Measurements from ENCODE around the gene HEMGN. TPM values are rescaled to one million over a fixed set of nuclear protein-coding genes. Genes with fewer than 3 reads are reported as not detected.

The HEMGN gene
- total and polyA plus RNA-seq, 2 of the 8 experiments (the other 6 are each of a cell fraction or from before 2014, with no cell fraction given): not detected

- H3K56ac ChIP-seq (replicated peaks; ENCODE audit: insufficient read length, low read depth, low read length): no peak overlapping the region
- TF ChIP-seq CEBPB (IDR thresholded peaks at IDR 0.05; ENCODE audit: low read depth, low read length) (no peak), EZH2 (IDR thresholded peaks at IDR 0.05; ENCODE audit: low read depth, low read length, severe bottlenecking) (peak; percentile 60), POLR2AphosphoS5 (IDR thresholded peaks at IDR 0.05; ENCODE audit: low read depth, low read length) (no peak), POLR2A (IDR thresholded peaks at IDR 0.05; ENCODE audit: control extremely low read depth in 1 of 2, low read depth in 2 of 2, low read length in 2 of 2) (no peak), YY1 (IDR thresholded peaks at IDR 0.05; ENCODE audit: low read depth, low read length) (peak; percentile 73), SP2 (IDR thresholded peaks at IDR 0.05; ENCODE audit: low read length) (no peak), RFX5 (IDR thresholded peaks at IDR 0.05; ENCODE audit: borderline replicate concordance, low read depth, low read length) (no peak), RNF2 (IDR thresholded peaks at IDR 0.05; ENCODE audit: borderline replicate concordance, low read depth, low read length, missing control alignments, poor library complexity, severe bottlenecking) (peak; percentile 82), SUZ12 (IDR thresholded peaks at IDR 0.05; ENCODE audit: low read length) (peak; percentile 65; the same call in 1 of the 2 replicates)
- TF ChIP-seq, protein P1, sequence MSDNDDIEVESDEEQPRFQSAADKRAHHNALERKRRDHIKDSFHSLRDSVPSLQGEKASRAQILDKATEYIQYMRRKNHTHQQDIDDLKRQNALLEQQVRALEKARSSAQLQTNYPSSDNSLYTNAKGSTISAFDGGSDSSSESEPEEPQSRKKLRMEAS (IDR thresholded peaks at IDR 0.05): peak; percentile 98
- TF ChIP-seq, protein P2, sequence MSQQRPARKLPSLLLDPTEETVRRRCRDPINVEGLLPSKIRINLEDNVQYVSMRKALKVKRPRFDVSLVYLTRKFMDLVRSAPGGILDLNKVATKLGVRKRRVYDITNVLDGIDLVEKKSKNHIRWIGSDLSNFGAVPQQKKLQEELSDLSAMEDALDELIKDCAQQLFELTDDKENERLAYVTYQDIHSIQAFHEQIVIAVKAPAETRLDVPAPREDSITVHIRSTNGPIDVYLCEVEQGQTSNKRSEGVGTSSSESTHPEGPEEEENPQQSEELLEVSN (IDR thresholded peaks at IDR 0.05): peak; percentile 97
- H2BK120ac ChIP-seq (replicated peaks; ENCODE audit: low read depth, low read length): peak overlapping the region; percentile 54
- H3K4me2 ChIP-seq (ENCODE audit: insufficient read depth in 1 of 2, low read depth in 2 of 2, low read length in 2 of 2): peak overlapping the region; percentile 55 to 94
- no peak overlapping the region for H2AK5ac ChIP-seq (ENCODE audit: low read depth, low read length)
- peaks cover 25 to 52% (median 43%) of the 10 kb centered on the region in 4 experiments for H3K27me3 ChIP-seq (replicated peaks in 1 of 4; ENCODE audit: control insufficient read depth in 3 of 4, extremely low read depth in 1 of 4, insufficient read depth in 3 of 4, low read length in 3 of 4)
- H3K36me3 ChIP-seq (ENCODE audit: control insufficient read depth in 2 of 4, insufficient read depth in 4 of 4, low read length in 3 of 4): no peaks in the 10 kb centered on the region
- peaks cover 6% of the 10 kb centered on the region; the same call in 1 of the 2 replicates for H3K79me1 ChIP-seq (ENCODE audit: low read depth, low read length)
- peaks cover 6 to 51% of the 10 kb centered on the region in 2 experiments for H3K79me2 ChIP-seq (ENCODE audit: control insufficient read depth in 1 of 2, insufficient read depth in 2 of 2, low read length in 2 of 2)
- H2BK20ac ChIP-seq (ENCODE audit: low read length): no peak overlapping the region
- peaks cover 26 to 31% of the 10 kb centered on the region in 2 experiments for H4K20me1 ChIP-seq (replicated peaks in 1 of 2; ENCODE audit: control insufficient read depth in 1 of 2, insufficient read depth in 2 of 2, low read length in 2 of 2)
- H2AFZ ChIP-seq (ENCODE audit: low read length): no peak overlapping the region
- no peak overlapping the region for H2BK15ac ChIP-seq (ENCODE audit: low read length)
- WGBS, 2 experiments (ENCODE audit: extremely low coverage in 1 of 2, insufficient coverage in 1 of 2, insufficient read length in 1 of 2, insufficient replicate concordance in 2 of 2, low coverage in 1 of 2, low lambda C conversion rate in 2 of 2, missing lambda C conversion rate in 1 of 2): 39% methylated on average over 36 of the region's 59 CpGs; no CpG with 5 or more reads in 1 of the 2 experiments
- H3K9me3 ChIP-seq (ENCODE audit: insufficient read depth in 2 of 2, low read depth in 1 of 2, low read length in 1 of 2): peaks cover 0 to 5% of the 10 kb centered on the region in 2 experiments; a peak in 1 of 4 replicates
- peak overlapping the region in 1 of 4 experiments; percentile 53; a peak in 1 of 7 replicates for H3K9ac ChIP-seq (replicated peaks in 1 of 4; ENCODE audit: extremely low read depth in 1 of 4, low read depth in 3 of 4, low read length in 3 of 4)
- H2BK5ac ChIP-seq (ENCODE audit: low read depth, low read length): no peak overlapping the region
- H3K18ac ChIP-seq (ENCODE audit: extremely low read depth, low read length): no peak overlapping the region; the same call in 1 of the 2 replicates
- peaks cover 12% of the 10 kb centered on the region; the same call in 1 of the 2 replicates for H3K23me2 ChIP-seq (ENCODE audit: low read depth, low read length)
- POLR2A ChIA-PET (ENCODE audit: partially characterized antibody): interaction anchor here (2.3 kb wide), 1 partner anchor 72 kb away, joined by 7 read pairs; the partner anchor contains the start of gene NANS
- peak in 1 of 2 experiments; percentile 53 for DNase-seq (ENCODE audit: low read depth in 1 of 2, low spot score in 2 of 2)
- no peak overlapping the region for H2BK12ac ChIP-seq (ENCODE audit: low read depth, low read length)
- H3K14ac ChIP-seq (ENCODE audit: insufficient read length): no peak overlapping the region
- peaks cover 0 to 7% (median 2%) of the 10 kb centered on the region in 4 experiments; a peak in 2 of 7 replicates for H3K4me1 ChIP-seq (replicated peaks in 1 of 4; ENCODE audit: control insufficient read depth in 3 of 4, insufficient read depth in 4 of 4, low read length in 3 of 4)
- no peak overlapping the region for H3K27ac ChIP-seq (ENCODE audit: low read depth, low read length)
- FAIRE-seq: no peak
- H3K23ac ChIP-seq (ENCODE audit: insufficient read length): no peak overlapping the region
- peak overlapping the region; percentile 99; the same call in 1 of the 2 replicates for H4K8ac ChIP-seq (ENCODE audit: extremely low read depth, insufficient read depth, low read length)
- no peak overlapping the region for H4K5ac ChIP-seq (ENCODE audit: insufficient read length, low read depth, low read length)
- no peak overlapping the region for H4K91ac ChIP-seq (replicated peaks; ENCODE audit: insufficient read length, low read length)
- H3K4me3 ChIP-seq (ENCODE audit: extremely low read depth in 1 of 4, insufficient read depth in 2 of 4, low read depth in 3 of 4, low read length in 4 of 4): peak overlapping the region; percentile 52 to 95 (median 64)
- CTCF ChIA-PET (ENCODE audit: partially characterized antibody): no interaction called here
- H3K4ac ChIP-seq (replicated peaks; ENCODE audit: insufficient read length, low read depth, low read length): no peak overlapping the region
Measured at GRCh38 chr9:97985058-97985861, 47.3 kb upstream of the HEMGN start.
